ENCODE results near the gene MTX2.

MTX2 gene

GRCh38 chr2:176383836-176384442 lies 114.7 kb downstream of the MTX2 start:
- H3K36me3 ChIP-seq (ENCODE audit: low read depth): no peaks in the 10 kb centered on the region
- no peak for TF ChIP-seq CTCF (IDR thresholded peaks at IDR 0.05; ENCODE audit: poor library complexity, severe bottlenecking)
- no peak overlapping the region for H3K4me3 ChIP-seq (ENCODE audit: severe bottlenecking)
- peaks cover 2% of the 10 kb centered on the region for H3K9me3 ChIP-seq (ENCODE audit: severe bottlenecking)
- ATAC-seq (ENCODE audit: low read depth) (no peak), DNase-seq (ENCODE audit: low spot score) (no peak)
- H3K27ac ChIP-seq (ENCODE audit: poor library complexity, severe bottlenecking): no peak overlapping the region
- no peaks in the 10 kb centered on the region for H3K27me3 ChIP-seq (ENCODE audit: insufficient read depth, poor library complexity, severe bottlenecking)
- H3K4me1 ChIP-seq (ENCODE audit: insufficient read depth, poor library complexity, severe bottlenecking): no peaks in the 10 kb centered on the region

- no peak for DNase-seq (ENCODE audit: low spot score)
- ATAC-seq (ENCODE audit: low read depth): no peak
- Histone ChIP-seq H3K27ac (ENCODE audit: poor library complexity, severe bottlenecking) (no peak overlapping the region), H3K4me1 (ENCODE audit: insufficient read depth, poor library complexity, severe bottlenecking) (no peaks in the 10 kb centered on the region), H3K27me3 (ENCODE audit: insufficient read depth, poor library complexity, severe bottlenecking) (no peaks in the 10 kb centered on the region), H3K4me3 (ENCODE audit: severe bottlenecking) (no peak overlapping the region), H3K36me3 (ENCODE audit: low read depth) (no peaks in the 10 kb centered on the region), H3K9me3 (ENCODE audit: severe bottlenecking) (peaks cover 2% of the 10 kb centered on the region)
- TF ChIP-seq CTCF (IDR thresholded peaks at IDR 0.05; ENCODE audit: poor library complexity, severe bottlenecking): no peak
These were observed 116.0 kb downstream of the MTX2 start for GRCh38 chr2:176385219-176385759.

GRCh38 chr2:176385838-176386237 lies 116.6 kb downstream of the MTX2 start:
- Histone ChIP-seq H3K27ac (ENCODE audit: poor library complexity, severe bottlenecking) (no peak overlapping the region), H3K9me3 (ENCODE audit: severe bottlenecking) (no peaks in the 10 kb centered on the region), H3K36me3 (ENCODE audit: low read depth) (no peaks in the 10 kb centered on the region), H3K27me3 (ENCODE audit: insufficient read depth, poor library complexity, severe bottlenecking) (no peaks in the 10 kb centered on the region), H3K4me1 (ENCODE audit: insufficient read depth, poor library complexity, severe bottlenecking) (no peaks in the 10 kb centered on the region), H3K4me3 (ENCODE audit: severe bottlenecking) (no peak overlapping the region)
- no peak for TF ChIP-seq CTCF (IDR thresholded peaks at IDR 0.05; ENCODE audit: poor library complexity, severe bottlenecking)
- DNase-seq (ENCODE audit: low spot score): no peak
- ATAC-seq (ENCODE audit: low read depth): no peak

All from RWPE2 (cell line).